Measurements from ENCODE around the gene GPR37. TPM values are rescaled to one million over a fixed set of nuclear protein-coding genes. Genes with fewer than 3 reads are reported as not detected.

GPR37 gene
- total RNA-seq, 1 donor from 2014 or later: 0.98 TPM

DNA sequence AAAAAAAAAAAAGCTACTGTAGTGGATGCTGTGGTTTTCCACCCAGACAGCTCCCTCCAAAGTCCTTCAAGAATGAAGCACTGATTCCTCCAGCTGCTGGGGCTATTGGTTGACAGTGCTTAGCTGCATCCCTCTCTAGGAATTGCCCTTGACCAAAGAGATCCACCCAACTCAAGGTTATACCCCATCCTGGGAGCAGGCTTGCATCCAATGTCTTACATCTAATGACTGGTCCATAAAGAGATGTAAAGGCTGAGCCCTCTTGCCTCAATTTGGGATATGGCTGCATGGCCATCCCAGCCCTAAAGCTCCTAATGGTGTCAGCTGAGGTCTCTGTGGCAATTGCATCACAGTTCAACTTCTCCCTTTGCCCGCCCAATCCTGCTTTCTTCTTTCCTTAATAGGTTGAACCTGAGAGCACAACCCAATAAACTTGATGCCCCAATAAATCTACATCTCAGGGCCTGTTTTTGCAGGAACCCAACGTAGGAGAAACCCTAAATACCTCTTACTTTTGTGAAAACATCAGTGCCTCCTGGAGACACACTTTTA lies 4.4 kb downstream of the GPR37 start:
- H3K4me3 ChIP-seq: no peak overlapping the region
- H3K4me1 ChIP-seq: peaks cover 25% of the 10 kb centered on the region
- intact Hi-C loops (cut with DNase I): no loop called here

DNA sequence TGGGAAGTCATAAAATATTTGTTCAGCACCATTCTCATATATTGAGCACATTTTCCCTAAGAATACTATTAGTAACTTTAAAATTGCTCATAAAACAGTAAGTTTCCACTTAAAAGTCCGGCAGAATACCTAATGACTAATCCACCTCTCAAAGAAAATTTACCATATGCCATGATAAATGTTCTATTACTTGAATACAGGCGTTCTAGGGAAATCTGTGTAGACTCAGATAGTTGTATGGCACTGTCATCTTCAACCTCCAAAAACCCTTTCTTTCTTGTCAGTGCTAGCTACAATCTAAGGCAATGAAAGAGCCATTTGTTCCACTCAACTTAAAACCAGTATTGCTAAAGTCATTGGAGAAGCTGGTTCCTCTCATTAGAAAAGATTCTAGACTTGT lies 7.3 kb downstream of the GPR37 start:
- no peaks in the 10 kb centered on the region for H3K27me3 ChIP-seq
- intact Hi-C loops (cut with DNase I): no loop called here
- no peak overlapping the region for H3K27ac ChIP-seq
- H3K4me1 ChIP-seq: no peaks in the 10 kb centered on the region
- DNase-seq (ENCODE audit: extremely low spot score in 2 of 2): no peak
- no peak for TF ChIP-seq POLR2A (IDR thresholded peaks at IDR 0.05)
- TF ChIP-seq, protein P1, sequence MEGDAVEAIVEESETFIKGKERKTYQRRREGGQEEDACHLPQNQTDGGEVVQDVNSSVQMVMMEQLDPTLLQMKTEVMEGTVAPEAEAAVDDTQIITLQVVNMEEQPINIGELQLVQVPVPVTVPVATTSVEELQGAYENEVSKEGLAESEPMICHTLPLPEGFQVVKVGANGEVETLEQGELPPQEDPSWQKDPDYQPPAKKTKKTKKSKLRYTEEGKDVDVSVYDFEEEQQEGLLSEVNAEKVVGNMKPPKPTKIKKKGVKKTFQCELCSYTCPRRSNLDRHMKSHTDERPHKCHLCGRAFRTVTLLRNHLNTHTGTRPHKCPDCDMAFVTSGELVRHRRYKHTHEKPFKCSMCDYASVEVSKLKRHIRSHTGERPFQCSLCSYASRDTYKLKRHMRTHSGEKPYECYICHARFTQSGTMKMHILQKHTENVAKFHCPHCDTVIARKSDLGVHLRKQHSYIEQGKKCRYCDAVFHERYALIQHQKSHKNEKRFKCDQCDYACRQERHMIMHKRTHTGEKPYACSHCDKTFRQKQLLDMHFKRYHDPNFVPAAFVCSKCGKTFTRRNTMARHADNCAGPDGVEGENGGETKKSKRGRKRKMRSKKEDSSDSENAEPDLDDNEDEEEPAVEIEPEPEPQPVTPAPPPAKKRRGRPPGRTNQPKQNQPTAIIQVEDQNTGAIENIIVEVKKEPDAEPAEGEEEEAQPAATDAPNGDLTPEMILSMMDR (IDR thresholded peaks at IDR 0.05): no peak
- TF ChIP-seq POLR2AphosphoS5 (IDR thresholded peaks at IDR 0.05; ENCODE audit: insufficient read depth in 1 of 2, low read depth in 1 of 2): no peak
- no peaks in the 10 kb centered on the region for H3K36me3 ChIP-seq
- no peaks in the 10 kb centered on the region for H3K9me3 ChIP-seq
- H3K4me3 ChIP-seq: no peak overlapping the region

More for the DNA sequence above, 4.4 kb downstream of the GPR37 start:
- TF ChIP-seq POLR2AphosphoS5 (IDR thresholded peaks at IDR 0.05; ENCODE audit: insufficient read depth in 1 of 2, low read depth in 1 of 2) (no peak), POLR2A (IDR thresholded peaks at IDR 0.05) (no peak)
- TF ChIP-seq, protein P1 (IDR thresholded peaks at IDR 0.05): no peak
- H3K27me3 ChIP-seq: peaks cover 4% of the 10 kb centered on the region
- H3K27ac ChIP-seq: no peak overlapping the region
- DNase-seq (ENCODE audit: extremely low spot score in 2 of 2): no peak
- H3K36me3 ChIP-seq: no peaks in the 10 kb centered on the region
- H3K9me3 ChIP-seq: no peaks in the 10 kb centered on the region

DNA sequence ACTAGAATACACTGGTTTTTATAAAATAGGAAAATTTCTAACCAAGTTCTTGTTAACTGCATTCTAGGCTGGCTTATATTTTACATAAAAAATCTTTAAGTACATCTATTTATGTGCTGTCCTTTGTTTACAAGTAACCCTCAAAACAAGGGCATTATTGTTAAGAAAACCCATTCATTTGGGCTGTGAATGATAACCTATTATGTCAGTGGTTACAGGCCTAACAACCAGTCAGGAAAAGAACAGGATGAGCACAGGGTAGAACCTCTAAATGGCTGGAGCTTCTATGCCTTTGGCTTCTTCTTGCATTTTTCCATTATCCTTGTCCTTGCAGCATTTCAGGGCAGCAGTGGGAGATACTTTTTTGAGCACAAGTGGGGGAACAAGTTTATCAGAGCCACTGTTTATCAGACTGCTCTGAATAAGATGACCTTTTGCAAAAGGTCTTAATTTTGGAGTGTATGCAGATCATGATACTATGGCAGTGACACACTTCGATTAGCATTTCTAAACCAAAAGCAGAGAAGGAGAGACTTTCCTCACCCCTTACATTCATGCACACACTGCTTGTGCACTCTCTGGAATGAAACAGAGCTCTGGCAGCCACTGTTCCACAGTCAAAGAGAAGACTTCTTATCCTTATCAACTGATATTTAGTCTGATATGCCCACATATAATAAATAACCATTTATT lies 10.9 kb downstream of the GPR37 start:
- no peak for TF ChIP-seq POLR2AphosphoS5 (IDR thresholded peaks at IDR 0.05; ENCODE audit: insufficient read depth in 1 of 2, low read depth in 1 of 2)
- no peak for TF ChIP-seq POLR2A (IDR thresholded peaks at IDR 0.05)
- no peak overlapping the region for H3K4me3 ChIP-seq
- no peaks in the 10 kb centered on the region for H3K9me3 ChIP-seq
- intact Hi-C loops (cut with DNase I): no loop called here
- no peak overlapping the region for H3K27ac ChIP-seq
- no peaks in the 10 kb centered on the region for H3K36me3 ChIP-seq
- no peaks in the 10 kb centered on the region for H3K27me3 ChIP-seq
- no peak for DNase-seq (ENCODE audit: extremely low spot score in 2 of 2)
- no peaks in the 10 kb centered on the region for H3K4me1 ChIP-seq

DNA sequence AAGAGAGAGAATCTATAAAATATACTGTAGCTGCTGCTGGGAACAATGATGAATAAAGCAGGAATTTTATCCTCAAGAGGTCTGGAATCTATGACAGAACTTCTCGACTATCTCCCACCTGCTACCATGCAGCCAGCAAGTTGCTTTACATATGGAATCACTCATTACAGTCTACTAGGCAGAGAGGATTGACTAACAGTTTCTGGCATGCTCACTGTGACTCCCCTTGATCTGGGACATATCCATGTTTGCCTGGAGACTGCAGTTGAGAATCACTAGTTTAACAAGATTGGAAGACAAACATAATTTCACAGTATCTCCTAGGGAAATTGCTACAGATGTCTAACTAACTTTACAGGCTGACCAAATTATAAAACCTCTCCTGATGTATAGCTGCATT lies 13.3 kb downstream of the GPR37 start:
- intact Hi-C loops (cut with DNase I): no loop called here
- TF ChIP-seq POLR2AphosphoS5 (IDR thresholded peaks at IDR 0.05; ENCODE audit: insufficient read depth in 1 of 2, low read depth in 1 of 2) (no peak), POLR2A (IDR thresholded peaks at IDR 0.05) (no peak)
- TF ChIP-seq, protein P1 (IDR thresholded peaks at IDR 0.05): no peak
- Histone ChIP-seq H3K36me3 (no peaks in the 10 kb centered on the region), H3K9me3 (no peaks in the 10 kb centered on the region), H3K4me1 (no peaks in the 10 kb centered on the region), H3K27me3 (no peaks in the 10 kb centered on the region), H3K27ac (no peak overlapping the region), H3K4me3 (no peak overlapping the region)
- no peak for DNase-seq (ENCODE audit: extremely low spot score in 2 of 2)

DNA sequence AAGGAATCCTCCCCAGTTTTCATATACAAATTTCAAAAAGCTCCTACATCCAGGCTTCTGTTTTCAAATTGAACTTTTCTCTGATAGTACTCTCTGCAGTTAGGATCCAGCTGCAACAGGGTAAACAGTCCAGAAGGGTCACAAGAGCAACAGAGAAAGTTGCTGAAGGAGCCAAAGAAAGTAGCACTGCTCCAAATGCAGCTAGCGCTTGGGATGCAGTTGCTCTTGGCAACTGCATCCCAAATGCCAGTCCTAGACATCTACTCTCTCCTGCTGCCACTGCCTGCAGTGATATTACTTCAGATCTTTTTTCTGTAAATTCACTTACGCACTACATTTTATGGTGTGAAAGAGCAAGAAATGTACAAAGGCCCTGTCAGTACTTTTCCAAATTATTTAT lies 14.6 kb downstream of the GPR37 start:
- intact Hi-C loops (cut with DNase I): no loop called here
- DNase-seq (ENCODE audit: extremely low spot score in 2 of 2): no peak
- TF ChIP-seq POLR2A (IDR thresholded peaks at IDR 0.05) (no peak), POLR2AphosphoS5 (IDR thresholded peaks at IDR 0.05; ENCODE audit: insufficient read depth in 1 of 2, low read depth in 1 of 2) (no peak)
- TF ChIP-seq, protein P1 (IDR thresholded peaks at IDR 0.05): no peak
- H3K4me1 ChIP-seq: no peaks in the 10 kb centered on the region
- no peaks in the 10 kb centered on the region for H3K9me3 ChIP-seq
- no peaks in the 10 kb centered on the region for H3K36me3 ChIP-seq
- no peak overlapping the region for H3K27ac ChIP-seq
- no peak overlapping the region for H3K4me3 ChIP-seq
- no peaks in the 10 kb centered on the region for H3K27me3 ChIP-seq

Data from vagina (tissue), 2 donors.